ENCODE measurements around the gene SEMA3E. TPM values are rescaled to one million over a fixed set of nuclear protein-coding genes. Genes with fewer than 3 reads are reported as not detected.

SEMA3E gene
- total RNA-seq, 1 experiment from 2014 or later, result 7.3 TPM

- intact Hi-C loops (cut with micrococcal nuclease; ENCODE audit: unreplicated experiment), result no loop called here
- no TSS peak for BruUV-seq (replicated peaks)
- Histone ChIP-seq H3K4me1 (ENCODE audit: control insufficient read depth, insufficient read depth, low read length) (no peaks in the 10 kb centered on the region), H3K36me3 (ENCODE audit: control insufficient read depth, insufficient read depth, low read length) (no peaks in the 10 kb centered on the region), H3K4me3 (ENCODE audit: low read depth in 2 of 2, low read length in 2 of 2) (no peak overlapping the region), H3K27ac (ENCODE audit: low read length) (no peak overlapping the region), H3K27me3 (ENCODE audit: control insufficient read depth, insufficient read depth, low read length) (no peaks in the 10 kb centered on the region), H3K9me3 (ENCODE audit: control insufficient read depth, insufficient read depth, low read depth, low read length) (no peaks in the 10 kb centered on the region)
- ChIA-PET CTCF (no interaction called here), POLR2A (no interaction called here)
- in situ Hi-C loops (cut with HindIII; ENCODE audit: low pct_unique_long_range_greater_than_20kb, low sequenced_read_pairs), result no loop called here
- TF ChIP-seq POLR2AphosphoS5 (IDR thresholded peaks at IDR 0.05; ENCODE audit: low read depth, low read length), result no peak
- no peak for TF ChIP-seq TCF7L2 (IDR thresholded peaks at IDR 0.05; ENCODE audit: low read depth, low read length)
- TF ChIP-seq CTCF (IDR thresholded peaks at IDR 0.05), result no peak
- TF ChIP-seq REST (IDR thresholded peaks at IDR 0.05; ENCODE audit: insufficient read depth in 1 of 2, low read depth in 2 of 2, low read length in 1 of 2), result no peak
- no peak for TF ChIP-seq SIN3A (IDR thresholded peaks at IDR 0.05; ENCODE audit: borderline replicate concordance, insufficient read depth, low read depth, low read length)
- no peak for DNase-seq (ENCODE audit: low read depth, low spot score)
- no peak for ATAC-seq
Measured at GRCh38 chr7:83313931-83314330, 335.0 kb downstream of the SEMA3E start.

Measured in Panc1 (cell line).